Activated naive CD4-positive, alpha-beta T cell treated with anti-CD3 and anti-CD28 coated beads, Interleukin-2, amount 50 U/mL, for 16 hours (primary cell): ENCODE data around the gene PSENEN.
"Not testable (repeated sequence)": the region's sequence is repeated elsewhere in the genome, so short reads cannot be mapped to it uniquely, and the experiment has no call there.

Experiments used
- DNase-seq: peaks from one replicate; pipeline ENCODE4 v3.0.0-alpha.2; 2020

The PSENEN gene

GRCh38 chr19:35753634-35754369 lies 8.4 kb downstream of the PSENEN start:
- no peak for DNase-seq

GRCh38 chr19:35754370-35755130 lies 9.1 kb downstream of the PSENEN start:
- peak; percentile 5 for DNase-seq

GRCh38 chr19:35755131-35755549 lies 9.7 kb downstream of the PSENEN start:
- DNase-seq: peak; percentile 9

GRCh38 chr19:35755550-35756376 lies 10.3 kb downstream of the PSENEN start:
- DNase-seq: peak; percentile 69

- DNase-seq: peak; percentile 10
These were observed 11.2 kb downstream of the PSENEN start, which contains the start of gene HSPB6 for GRCh38 chr19:35756377-35757230. Gene HSPB6 (minus strand): TSS chr19:35757029. CDS start chr19:35757008, 21 bp downstream.

GRCh38 chr19:35757231-35757748 lies 11.8 kb downstream of the PSENEN start:
- DNase-seq: peak; percentile 29

GRCh38 chr19:35757749-35758608 lies 12.5 kb downstream of the PSENEN start, which contains the start of gene PROSER3:
Gene PROSER3 (plus strand): TSS chr19:35758176. CDS start chr19:35758216, 40 bp downstream.
- peak; percentile 98 for DNase-seq

- no peak for DNase-seq
These were observed 14.2 kb downstream of the PSENEN start for GRCh38 chr19:35759697-35760096.

GRCh38 chr19:35760711-35761349 lies 15.4 kb downstream of the PSENEN start:
- DNase-seq: no peak

GRCh38 chr19:35764432-35765315 lies 19.2 kb downstream of the PSENEN start:
- no peak for DNase-seq

GRCh38 chr19:35766571-35767104 lies 21.2 kb downstream of the PSENEN start:
- DNase-seq: peak; percentile 4

GRCh38 chr19:35767288-35768081 lies 22.0 kb downstream of the PSENEN start:
- DNase-seq: peak; percentile 8

- DNase-seq: no peak
These were observed 22.6 kb downstream of the PSENEN start for GRCh38 chr19:35768082-35768421.

GRCh38 chr19:35772362-35772761 lies 26.9 kb downstream of the PSENEN start:
- not testable (repeated sequence) for DNase-seq

- no peak for DNase-seq
These were observed 27.8 kb downstream of the PSENEN start for GRCh38 chr19:35773020-35773806.

GRCh38 chr19:35774274-35775045 lies 29.0 kb downstream of the PSENEN start:
- DNase-seq: no peak

- DNase-seq: no peak
These were observed 29.5 kb downstream of the PSENEN start for GRCh38 chr19:35775046-35775297.
